NB4 (cell line): ENCODE results near the gene GNS.

Source experiments
- DNase-seq: peaks from one replicate; pipeline ENCODE4 v3.0.0; 2010; ENCODE audit warnings: low read depth
- H3K4me3 ChIP-seq: one replicate; pipeline ENCODE4 v1.5.1; 2011; ENCODE audit warnings: mild to moderate bottlenecking, low read depth, low read length, moderate library complexity
- CTCF ChIP-seq: IDR thresholded peaks from one replicate; pipeline ENCODE4 v1.5.1; 2012; ENCODE audit warnings: low read depth, low read length
- MAX ChIP-seq: IDR thresholded peaks from 2 replicates; pipeline ENCODE4 v1.6.1; 2011; ENCODE audit warnings: low read depth, low read length
- MYC ChIP-seq: IDR thresholded peaks from 2 replicates; pipeline ENCODE4 v1.6.1; 2011; ENCODE audit warnings: low read depth, low read length
- POLR2A ChIP-seq: IDR thresholded peaks from 2 replicates; pipeline ENCODE4 v1.6.1; 2011; ENCODE audit warnings: mild to moderate bottlenecking; ENCODE audit not compliant: insufficient read length; ENCODE audit errors: extremely low read depth

The GNS gene

GRCh38 chr12:64678835-64679234 is 80.4 kb downstream of the GNS start:
- DNase-seq: no peak
- TF ChIP-seq POLR2A (no peak), CTCF (no peak), MYC (no peak), MAX (no peak)
- no peak overlapping the region for H3K4me3 ChIP-seq

- no peak for TF ChIP-seq POLR2A
- TF ChIP-seq MYC: no peak
- no peak for TF ChIP-seq CTCF
- H3K4me3 ChIP-seq: no peak overlapping the region
- no peak for DNase-seq
These were observed 81.0 kb downstream of the GNS start for GRCh38 chr12:64678248-64678647.

- DNase-seq: no peak
- H3K4me3 ChIP-seq: no peak overlapping the region
- TF ChIP-seq MYC: no peak
- TF ChIP-seq MAX: no peak
- no peak for TF ChIP-seq POLR2A
- TF ChIP-seq CTCF: no peak
These were observed 83.4 kb downstream of the GNS start for GRCh38 chr12:64675795-64676194.

- TF ChIP-seq MAX: no peak
- no peak for TF ChIP-seq CTCF
- no peak for DNase-seq
- H3K4me3 ChIP-seq: no peak overlapping the region
These were observed 84.8 kb downstream of the GNS start for GRCh38 chr12:64674367-64674922.

GRCh38 chr12:64673490-64674169 is 85.6 kb downstream of the GNS start:
- no peak for DNase-seq
- H3K4me3 ChIP-seq: no peak overlapping the region
- TF ChIP-seq POLR2A (no peak), CTCF (no peak), MAX (no peak), MYC (no peak)

- H3K4me3 ChIP-seq: no peak overlapping the region
- TF ChIP-seq POLR2A: no peak
- TF ChIP-seq MAX: no peak
- no peak for TF ChIP-seq MYC
- TF ChIP-seq CTCF: no peak
- no peak for DNase-seq
These were observed 86.2 kb downstream of the GNS start for GRCh38 chr12:64672925-64673409.
